ENCODE results near the gene OSER1. TPM values are rescaled to one million over a fixed set of nuclear protein-coding genes. Genes with fewer than 3 reads are reported as not detected.

Gene OSER1
- total and polyA plus RNA-seq, 9 of the 15 experiments (the other 6 are each of a cell fraction or from before 2014, with no cell fraction given): 15.5 to 57.3 (median 19.9) TPM

DNA sequence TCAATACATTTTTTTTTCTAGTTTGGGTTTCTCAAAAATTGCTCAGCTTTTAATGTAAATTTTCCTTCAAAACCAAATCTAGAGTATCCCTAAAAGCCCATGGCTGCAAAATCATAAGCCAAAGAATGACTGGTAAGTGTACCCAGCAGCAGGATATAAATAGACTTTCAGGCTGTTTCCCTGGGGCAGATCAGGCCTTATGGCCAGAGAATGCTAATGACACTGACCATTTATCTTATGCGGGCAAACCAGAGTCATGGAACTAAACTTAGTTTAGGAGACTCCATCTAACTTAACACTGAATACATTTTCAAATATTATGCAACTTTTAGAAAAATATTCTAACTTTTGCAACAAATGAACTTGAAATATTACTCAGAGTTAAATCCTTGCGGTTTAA, 7.4 kb downstream of the OSER1 start:
- H3K4me1 ChIP-seq (replicated peaks in 1 of 2; ENCODE audit: control insufficient read depth in 2 of 2, insufficient read depth in 2 of 2, low read length in 2 of 2): peaks cover 8 to 15% of the 10 kb centered on the region in 2 experiments
- TF ChIP-seq CEBPG (CRISPR knock-in tag; IDR thresholded peaks at IDR 0.05): no peak
- 0 out of 4 replicates have a peak, but pooled peaks of 1 of the 2 experiments have one; percentile 10 for TF ChIP-seq CEBPG (tag; conservative IDR thresholded peaks at IDR 0.05 in 1 of 2, IDR thresholded peaks at IDR 0.05 in 1 of 2)
- TF ChIP-seq, protein P1, sequence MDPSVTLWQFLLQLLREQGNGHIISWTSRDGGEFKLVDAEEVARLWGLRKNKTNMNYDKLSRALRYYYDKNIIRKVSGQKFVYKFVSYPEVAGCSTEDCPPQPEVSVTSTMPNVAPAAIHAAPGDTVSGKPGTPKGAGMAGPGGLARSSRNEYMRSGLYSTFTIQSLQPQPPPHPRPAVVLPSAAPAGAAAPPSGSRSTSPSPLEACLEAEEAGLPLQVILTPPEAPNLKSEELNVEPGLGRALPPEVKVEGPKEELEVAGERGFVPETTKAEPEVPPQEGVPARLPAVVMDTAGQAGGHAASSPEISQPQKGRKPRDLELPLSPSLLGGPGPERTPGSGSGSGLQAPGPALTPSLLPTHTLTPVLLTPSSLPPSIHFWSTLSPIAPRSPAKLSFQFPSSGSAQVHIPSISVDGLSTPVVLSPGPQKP (CRISPR knock-in tag; IDR thresholded peaks at IDR 0.05): no peak
- peaks cover 68% of the 10 kb centered on the region for H3K36me3 ChIP-seq (ENCODE audit: control insufficient read depth, insufficient read depth, low read length)
- no TSS peak for BruUV-seq (replicated peaks)
- H3K27me3 ChIP-seq (ENCODE audit: control insufficient read depth in 2 of 2, insufficient read depth in 2 of 2, low read length in 2 of 2): no peaks in the 10 kb centered on the region
- no peaks in the 10 kb centered on the region for H3K9me3 ChIP-seq (replicated peaks; ENCODE audit: control insufficient read depth, insufficient read depth, low read depth, low read length)
- CTCF ChIA-PET (ENCODE audit: low intra/inter-chr PET ratio): no interaction called here
- H3K4me3 ChIP-seq: no peak overlapping the region
- H3K27ac ChIP-seq (ENCODE audit: extremely low read depth, low read depth, low read length): no peak overlapping the region
- 94% methylated on average over 2 of the region's 2 CpGs for WGBS (ENCODE audit: insufficient coverage, low coverage, missing lambda C conversion rate)
- POLR2A ChIA-PET: no interaction called here
- H3K9ac ChIP-seq (ENCODE audit: insufficient read depth in 1 of 2, low read depth in 2 of 2, low read length in 2 of 2): no peak overlapping the region
- no peak overlapping the region for H2AFZ ChIP-seq (ENCODE audit: low read depth, low read length)
- no peak for DNase-seq (ENCODE audit: extremely low read depth in 1 of 4, low spot score in 3 of 4)
- in situ Hi-C loops (cut with MboI): no loop called here
- H3K9me1 ChIP-seq (ENCODE audit: control insufficient read depth, insufficient read depth, low read length): no peaks in the 10 kb centered on the region
- intact Hi-C loops (cut with micrococcal nuclease): no loop called here
- no peak overlapping the region for H3K4me2 ChIP-seq (ENCODE audit: insufficient read depth, low read length)
- no peaks in the 10 kb centered on the region for H4K20me1 ChIP-seq (replicated peaks; ENCODE audit: control insufficient read depth, insufficient read depth, low read length)
- ATAC-seq: no peak
- peaks cover 26% of the 10 kb centered on the region for H3K79me2 ChIP-seq (ENCODE audit: control insufficient read depth, insufficient read depth, low read length)
- FAIRE-seq: no peak

DNA sequence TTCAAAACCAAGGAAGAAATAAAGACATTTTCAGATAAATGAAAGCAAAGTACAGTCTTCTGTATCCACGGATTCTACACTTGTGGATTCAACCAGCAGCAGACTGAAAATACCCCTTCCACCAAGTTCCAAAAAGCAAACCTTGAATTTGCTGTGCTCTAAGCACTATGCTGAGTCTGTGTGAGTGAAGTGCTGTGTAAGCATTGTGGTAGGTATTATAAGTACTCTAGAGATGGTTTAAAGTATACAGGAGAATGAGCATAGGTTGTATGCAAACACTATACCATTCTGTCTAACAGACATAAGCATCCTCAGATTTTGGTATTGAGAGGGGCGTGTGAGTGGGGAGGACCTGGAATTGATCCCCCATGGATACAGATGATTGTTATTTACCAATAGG, 9.6 kb downstream of the OSER1 start:
- H4K20me1 ChIP-seq (replicated peaks; ENCODE audit: control insufficient read depth, insufficient read depth, low read length): 0 out of 2 replicates have a peak, but pooled peaks cover 6% of the 10 kb centered on the region
- FAIRE-seq: no peak
- POLR2A ChIA-PET: no interaction called here

More for the DNA sequence above, 9.6 kb downstream of the OSER1 start:
- Histone ChIP-seq H3K9me3 (replicated peaks; ENCODE audit: control insufficient read depth, insufficient read depth, low read depth, low read length) (no peaks in the 10 kb centered on the region), H3K4me3 (no peak overlapping the region), H3K27ac (ENCODE audit: extremely low read depth, low read depth, low read length) (no peak overlapping the region), H3K79me2 (ENCODE audit: control insufficient read depth, insufficient read depth, low read length) (peaks cover 5% of the 10 kb centered on the region; the same call in 1 of the 3 replicates), H3K4me1 (replicated peaks in 1 of 2; ENCODE audit: control insufficient read depth in 2 of 2, insufficient read depth in 2 of 2, low read length in 2 of 2) (peaks cover 6 to 7% of the 10 kb centered on the region in 2 experiments; a peak in 4 of 5 replicates), H3K36me3 (ENCODE audit: control insufficient read depth, insufficient read depth, low read length) (peaks cover 81% of the 10 kb centered on the region), H3K9ac (ENCODE audit: insufficient read depth in 1 of 2, low read depth in 2 of 2, low read length in 2 of 2) (no peak overlapping the region), H3K9me1 (ENCODE audit: control insufficient read depth, insufficient read depth, low read length) (peaks cover 3% of the 10 kb centered on the region), H2AFZ (ENCODE audit: low read depth, low read length) (no peak overlapping the region), H3K4me2 (ENCODE audit: insufficient read depth, low read length) (no peak overlapping the region), H3K27me3 (ENCODE audit: control insufficient read depth in 2 of 2, insufficient read depth in 2 of 2, low read length in 2 of 2) (no peaks in the 10 kb centered on the region)
- intact Hi-C loops (cut with micrococcal nuclease): no loop called here
- in situ Hi-C loops (cut with MboI): no loop called here
- DNase-seq (ENCODE audit: extremely low read depth in 1 of 4, low spot score in 3 of 4) (no peak), ATAC-seq (no peak)
- TF ChIP-seq, protein P2, sequence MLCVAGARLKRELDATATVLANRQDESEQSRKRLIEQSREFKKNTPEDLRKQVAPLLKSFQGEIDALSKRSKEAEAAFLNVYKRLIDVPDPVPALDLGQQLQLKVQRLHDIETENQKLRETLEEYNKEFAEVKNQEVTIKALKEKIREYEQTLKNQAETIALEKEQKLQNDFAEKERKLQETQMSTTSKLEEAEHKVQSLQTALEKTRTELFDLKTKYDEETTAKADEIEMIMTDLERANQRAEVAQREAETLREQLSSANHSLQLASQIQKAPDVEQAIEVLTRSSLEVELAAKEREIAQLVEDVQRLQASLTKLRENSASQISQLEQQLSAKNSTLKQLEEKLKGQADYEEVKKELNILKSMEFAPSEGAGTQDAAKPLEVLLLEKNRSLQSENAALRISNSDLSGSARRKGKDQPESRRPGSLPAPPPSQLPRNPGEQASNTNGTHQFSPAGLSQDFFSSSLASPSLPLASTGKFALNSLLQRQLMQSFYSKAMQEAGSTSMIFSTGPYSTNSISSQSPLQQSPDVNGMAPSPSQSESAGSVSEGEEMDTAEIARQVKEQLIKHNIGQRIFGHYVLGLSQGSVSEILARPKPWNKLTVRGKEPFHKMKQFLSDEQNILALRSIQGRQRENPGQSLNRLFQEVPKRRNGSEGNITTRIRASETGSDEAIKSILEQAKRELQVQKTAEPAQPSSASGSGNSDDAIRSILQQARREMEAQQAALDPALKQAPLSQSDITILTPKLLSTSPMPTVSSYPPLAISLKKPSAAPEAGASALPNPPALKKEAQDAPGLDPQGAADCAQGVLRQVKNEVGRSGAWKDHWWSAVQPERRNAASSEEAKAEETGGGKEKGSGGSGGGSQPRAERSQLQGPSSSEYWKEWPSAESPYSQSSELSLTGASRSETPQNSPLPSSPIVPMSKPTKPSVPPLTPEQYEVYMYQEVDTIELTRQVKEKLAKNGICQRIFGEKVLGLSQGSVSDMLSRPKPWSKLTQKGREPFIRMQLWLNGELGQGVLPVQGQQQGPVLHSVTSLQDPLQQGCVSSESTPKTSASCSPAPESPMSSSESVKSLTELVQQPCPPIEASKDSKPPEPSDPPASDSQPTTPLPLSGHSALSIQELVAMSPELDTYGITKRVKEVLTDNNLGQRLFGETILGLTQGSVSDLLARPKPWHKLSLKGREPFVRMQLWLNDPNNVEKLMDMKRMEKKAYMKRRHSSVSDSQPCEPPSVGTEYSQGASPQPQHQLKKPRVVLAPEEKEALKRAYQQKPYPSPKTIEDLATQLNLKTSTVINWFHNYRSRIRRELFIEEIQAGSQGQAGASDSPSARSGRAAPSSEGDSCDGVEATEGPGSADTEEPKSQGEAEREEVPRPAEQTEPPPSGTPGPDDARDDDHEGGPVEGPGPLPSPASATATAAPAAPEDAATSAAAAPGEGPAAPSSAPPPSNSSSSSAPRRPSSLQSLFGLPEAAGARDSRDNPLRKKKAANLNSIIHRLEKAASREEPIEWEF (CRISPR knock-in tag; IDR thresholded peaks at IDR 0.05): no peak
- no TSS peak for BruUV-seq (replicated peaks)
- 91% methylated on average over 2 of the region's 2 CpGs for WGBS (ENCODE audit: insufficient coverage, low coverage, missing lambda C conversion rate)
- CTCF ChIA-PET (ENCODE audit: low intra/inter-chr PET ratio): no interaction called here
